ENCODE measurements around the gene DCLK1.

DNA sequence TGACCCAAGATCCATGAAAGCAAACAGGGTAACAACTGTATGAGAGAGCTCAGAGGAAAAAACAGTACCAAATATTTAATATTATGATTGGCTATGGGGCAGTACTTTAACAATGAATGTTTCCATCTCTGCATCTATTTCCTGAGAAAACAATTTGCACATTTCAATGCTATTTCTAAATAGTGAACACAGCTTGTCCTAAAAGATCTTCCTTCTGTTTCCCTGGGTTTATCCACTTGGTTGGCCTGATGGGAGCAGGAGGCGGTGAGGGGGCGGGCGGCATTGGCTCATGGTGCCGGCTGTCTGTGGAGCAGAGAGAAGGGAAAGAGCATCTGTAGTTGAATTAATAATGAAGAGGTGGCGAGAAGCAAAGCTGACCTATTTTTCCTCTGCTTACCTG is 291.4 kb downstream of the DCLK1 start:
- TF ChIP-seq, protein P1, sequence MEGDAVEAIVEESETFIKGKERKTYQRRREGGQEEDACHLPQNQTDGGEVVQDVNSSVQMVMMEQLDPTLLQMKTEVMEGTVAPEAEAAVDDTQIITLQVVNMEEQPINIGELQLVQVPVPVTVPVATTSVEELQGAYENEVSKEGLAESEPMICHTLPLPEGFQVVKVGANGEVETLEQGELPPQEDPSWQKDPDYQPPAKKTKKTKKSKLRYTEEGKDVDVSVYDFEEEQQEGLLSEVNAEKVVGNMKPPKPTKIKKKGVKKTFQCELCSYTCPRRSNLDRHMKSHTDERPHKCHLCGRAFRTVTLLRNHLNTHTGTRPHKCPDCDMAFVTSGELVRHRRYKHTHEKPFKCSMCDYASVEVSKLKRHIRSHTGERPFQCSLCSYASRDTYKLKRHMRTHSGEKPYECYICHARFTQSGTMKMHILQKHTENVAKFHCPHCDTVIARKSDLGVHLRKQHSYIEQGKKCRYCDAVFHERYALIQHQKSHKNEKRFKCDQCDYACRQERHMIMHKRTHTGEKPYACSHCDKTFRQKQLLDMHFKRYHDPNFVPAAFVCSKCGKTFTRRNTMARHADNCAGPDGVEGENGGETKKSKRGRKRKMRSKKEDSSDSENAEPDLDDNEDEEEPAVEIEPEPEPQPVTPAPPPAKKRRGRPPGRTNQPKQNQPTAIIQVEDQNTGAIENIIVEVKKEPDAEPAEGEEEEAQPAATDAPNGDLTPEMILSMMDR (IDR thresholded peaks at IDR 0.05): no peak
- TF ChIP-seq POLR2A (IDR thresholded peaks at IDR 0.05): no peak
